Superior temporal gyrus (tissue), 1 donor: ENCODE measurements around the gene KRT12.
A peak's percentile ranks its signal among the peaks of the same experiment; 100 is the strongest.

Source experiments
- DNase-seq: peaks from one replicate; pipeline ENCODE4 v3.0.0-alpha.2; 2016; ENCODE audit errors: extremely low spot score

KRT12 gene

DNA sequence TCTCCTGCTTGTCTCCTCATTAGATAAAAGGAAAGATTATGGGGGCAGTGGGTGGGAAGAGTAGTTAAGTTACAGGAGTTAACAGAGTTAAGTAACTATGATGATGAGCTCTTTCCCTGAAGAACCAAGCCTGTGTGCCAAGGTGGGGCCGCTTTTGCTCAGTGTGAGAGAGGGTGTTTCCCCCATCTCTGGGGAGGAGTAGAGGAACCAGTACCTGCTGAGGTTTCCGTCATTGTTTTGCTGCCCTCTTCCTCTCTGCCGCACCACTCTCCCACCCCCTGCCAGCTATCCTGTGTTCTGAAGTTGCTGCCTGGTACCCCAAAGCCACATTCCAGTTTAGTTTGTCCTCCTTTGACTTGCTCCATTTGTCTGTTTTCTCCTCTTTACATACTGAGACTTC lies 23.8 kb downstream of the KRT12 start:
- DNase-seq = no peak

DNA sequence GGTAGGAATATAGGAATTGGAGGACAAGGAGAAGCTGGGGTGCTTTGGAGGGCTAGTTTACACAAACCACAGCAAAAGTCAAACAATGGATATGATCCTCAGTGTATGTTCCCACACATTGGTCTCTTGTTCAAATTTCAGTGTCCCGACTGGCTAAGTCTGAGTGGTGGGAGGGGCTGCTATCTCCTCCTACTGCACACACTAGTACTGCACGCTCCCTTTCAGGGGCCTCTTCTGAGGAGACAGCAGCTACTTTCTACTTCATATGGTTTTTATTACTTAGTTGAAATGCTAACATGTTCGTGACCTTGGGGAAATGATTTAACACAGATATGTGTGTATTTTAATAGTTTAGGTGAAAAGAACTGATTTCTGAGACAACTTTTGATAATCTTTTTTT lies 25.8 kb downstream of the KRT12 start:
- no peak for DNase-seq

DNA sequence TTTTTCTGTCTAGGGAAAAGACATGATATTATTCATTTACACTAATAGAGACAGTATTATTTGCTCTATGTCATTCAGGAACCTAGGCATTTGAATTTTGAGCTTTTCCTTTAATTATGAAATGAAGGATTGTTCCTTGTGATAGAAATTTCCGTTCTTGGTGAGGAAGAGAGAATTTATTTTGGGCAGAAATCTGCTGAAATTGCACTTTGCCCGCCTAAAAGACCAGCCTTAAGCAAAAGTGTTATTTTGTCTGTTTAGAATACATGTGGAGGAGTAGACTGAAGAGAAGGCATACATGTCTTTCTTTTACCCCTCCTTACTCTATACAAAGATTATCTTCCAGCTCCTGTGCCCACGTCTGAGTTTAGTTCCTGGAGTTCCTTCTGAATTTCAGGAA lies 27.8 kb downstream of the KRT12 start:
- no peak for DNase-seq

DNA sequence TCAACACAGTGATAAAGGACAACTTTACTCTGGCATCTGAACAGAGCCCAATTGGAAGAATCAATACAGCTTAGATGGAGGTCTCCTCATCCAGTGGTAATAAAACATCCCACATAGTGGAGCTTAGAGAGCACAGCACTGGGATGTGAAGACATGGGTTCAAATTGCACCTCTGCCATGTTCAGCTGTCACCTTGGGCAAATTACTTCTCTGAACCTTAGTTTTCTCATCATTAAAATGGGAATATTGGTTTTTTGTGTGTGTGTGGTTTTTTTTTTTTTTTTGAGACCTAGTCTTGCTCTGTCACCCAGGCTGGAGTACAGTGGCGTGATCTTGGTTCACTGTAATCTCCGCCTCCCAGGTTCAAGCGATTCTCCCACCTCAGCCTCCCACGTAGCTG lies 31.0 kb downstream of the KRT12 start:
- DNase-seq = no peak

DNA sequence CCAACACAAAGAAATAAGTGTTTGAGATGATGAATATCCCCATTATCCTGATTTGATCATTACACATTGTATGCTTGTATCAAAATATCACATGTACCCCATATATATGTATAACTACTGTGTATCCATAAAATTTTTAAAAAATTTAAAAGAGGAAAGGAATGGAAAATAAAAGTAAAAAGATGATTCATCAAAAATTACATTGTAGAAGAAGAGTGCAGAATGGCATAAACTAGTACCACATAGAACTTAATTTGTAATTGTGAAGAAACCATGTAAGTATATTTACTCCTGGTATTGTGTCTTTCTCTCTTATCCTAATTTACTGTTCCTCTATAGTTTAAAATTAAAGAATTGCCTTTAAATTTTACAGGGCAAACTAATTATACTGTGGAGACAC lies 33.1 kb downstream of the KRT12 start:
- no peak for DNase-seq

DNA sequence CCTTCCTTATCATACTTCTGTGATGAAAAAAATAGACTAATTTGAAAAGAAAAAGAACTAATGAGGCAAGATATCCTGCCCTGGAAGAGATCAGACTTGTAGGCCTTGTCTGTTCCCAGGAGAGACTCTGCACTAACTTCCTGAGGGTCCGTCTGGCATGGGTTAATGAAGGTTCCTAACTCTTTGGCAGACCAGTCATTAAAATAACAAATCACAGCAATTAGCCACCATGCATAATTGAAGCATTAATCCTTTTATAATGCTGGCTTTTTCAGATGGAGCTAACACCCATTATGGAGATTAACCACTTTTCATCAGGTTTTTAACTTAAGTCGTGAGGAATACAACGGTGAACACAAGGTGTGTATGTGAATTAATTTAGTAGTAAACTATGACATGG lies 34.2 kb downstream of the KRT12 start:
- DNase-seq = no peak

DNA sequence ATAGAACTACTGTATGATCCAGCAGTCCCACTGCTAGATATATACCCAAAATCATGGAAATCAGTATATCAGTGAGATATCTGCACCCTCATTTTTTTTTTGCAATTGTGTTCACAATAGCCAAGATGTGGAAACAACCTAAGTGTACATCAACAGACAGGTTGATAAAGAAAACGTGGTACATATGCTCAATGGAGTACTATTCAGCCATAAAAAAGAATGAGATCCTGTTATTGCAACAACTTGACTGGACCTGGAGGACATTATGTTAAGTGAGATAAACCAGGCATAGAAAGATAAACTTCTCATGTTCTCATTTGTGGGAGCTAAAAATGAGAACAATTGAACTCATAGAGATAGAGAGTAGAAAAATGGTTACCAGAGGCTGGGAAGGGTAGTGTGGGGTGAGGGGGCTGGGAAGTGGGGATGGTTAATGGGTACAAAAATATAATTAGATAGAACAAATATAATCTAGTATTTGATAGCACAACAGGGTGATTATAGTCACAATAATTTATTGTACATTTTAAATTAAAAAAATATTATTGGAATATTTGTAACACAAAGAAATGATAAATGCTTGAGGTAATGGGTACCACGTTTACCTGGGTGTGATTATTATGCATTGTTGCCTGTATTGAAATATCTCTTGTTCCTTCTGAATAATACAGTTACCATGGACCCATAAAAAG lies 36.8 kb downstream of the KRT12 start:
- no peak for DNase-seq

DNA sequence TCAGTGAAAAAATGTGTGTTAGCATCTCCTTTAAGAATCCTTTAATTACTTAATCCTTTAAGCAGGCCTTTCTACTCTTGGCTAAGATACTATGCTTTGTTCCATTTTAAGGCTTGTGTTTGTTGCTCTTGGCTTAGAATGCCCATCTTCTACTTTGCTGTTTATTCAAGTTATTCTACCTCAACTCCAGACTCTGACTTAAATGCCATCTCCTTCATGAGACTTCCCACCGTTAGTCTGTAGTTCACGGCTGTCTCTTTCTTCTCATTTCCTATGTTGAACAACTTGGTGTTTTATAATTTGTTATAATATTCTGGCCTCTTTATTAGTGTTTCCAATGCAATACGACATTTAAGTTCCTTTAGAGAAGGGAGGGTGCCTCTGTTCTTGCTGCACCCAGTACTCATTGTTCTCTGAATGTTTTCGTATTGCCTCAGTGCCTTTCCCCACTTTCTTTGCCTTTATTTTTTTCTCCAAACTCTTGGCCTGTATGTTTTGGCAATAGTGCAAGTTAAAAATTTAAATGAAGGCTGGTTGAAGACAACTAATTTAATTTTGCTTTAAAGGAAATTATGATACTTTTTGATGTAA lies 38.5 kb downstream of the KRT12 start:
- DNase-seq = no peak

DNA sequence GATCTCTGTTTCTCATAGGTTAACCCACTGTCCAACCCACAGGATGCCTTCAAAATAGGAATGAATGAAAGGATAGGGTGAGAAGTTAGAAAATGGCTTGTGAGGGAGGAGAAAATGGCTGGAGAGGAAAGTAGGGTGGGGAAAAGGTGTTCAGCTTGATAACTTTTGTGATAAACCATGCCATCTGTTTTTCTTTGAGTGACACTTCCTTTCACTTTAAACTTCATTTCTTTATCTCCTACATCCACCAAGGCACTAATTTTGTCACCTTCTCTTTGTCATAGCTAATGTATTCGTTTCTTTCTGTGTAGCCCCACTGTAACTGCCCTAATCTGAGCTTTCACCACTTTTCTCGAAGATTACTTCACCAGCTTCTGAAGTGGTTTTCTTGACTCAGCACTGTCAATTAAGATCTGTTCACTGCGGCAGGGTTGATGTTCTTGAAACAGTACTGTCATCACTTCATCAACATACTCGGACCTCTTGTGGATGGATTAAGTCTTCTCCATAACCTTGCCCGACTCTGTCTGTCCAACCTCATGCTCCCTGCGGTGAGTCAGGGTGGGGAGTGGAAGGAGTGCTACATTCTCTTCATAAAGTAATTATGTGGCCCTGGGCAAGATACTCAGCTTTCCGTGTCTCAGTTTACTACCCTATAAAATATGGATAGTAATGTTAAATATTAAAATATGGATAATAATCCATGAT lies 39.1 kb downstream of the KRT12 start:
- DNase-seq = no peak

DNA sequence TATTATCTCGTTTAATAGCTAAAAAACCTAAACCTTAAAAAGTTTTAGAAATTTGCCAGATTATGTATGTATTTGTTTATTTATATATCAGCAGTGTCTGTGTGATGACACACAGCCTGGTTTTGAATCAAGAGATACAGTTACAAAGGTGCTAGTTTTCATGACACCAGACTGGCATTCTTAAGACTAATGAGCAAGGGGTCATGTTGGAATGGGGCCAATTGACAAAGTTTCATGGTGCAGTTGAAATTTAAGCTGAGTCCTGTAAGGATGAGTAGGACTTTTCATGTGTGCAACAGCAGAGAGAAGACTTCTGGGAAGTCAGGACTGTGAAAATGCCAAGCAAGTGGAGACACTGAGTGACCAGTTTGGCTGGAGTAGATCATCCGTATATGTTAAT lies 41.4 kb downstream of the KRT12 start:
- DNase-seq = no peak

DNA sequence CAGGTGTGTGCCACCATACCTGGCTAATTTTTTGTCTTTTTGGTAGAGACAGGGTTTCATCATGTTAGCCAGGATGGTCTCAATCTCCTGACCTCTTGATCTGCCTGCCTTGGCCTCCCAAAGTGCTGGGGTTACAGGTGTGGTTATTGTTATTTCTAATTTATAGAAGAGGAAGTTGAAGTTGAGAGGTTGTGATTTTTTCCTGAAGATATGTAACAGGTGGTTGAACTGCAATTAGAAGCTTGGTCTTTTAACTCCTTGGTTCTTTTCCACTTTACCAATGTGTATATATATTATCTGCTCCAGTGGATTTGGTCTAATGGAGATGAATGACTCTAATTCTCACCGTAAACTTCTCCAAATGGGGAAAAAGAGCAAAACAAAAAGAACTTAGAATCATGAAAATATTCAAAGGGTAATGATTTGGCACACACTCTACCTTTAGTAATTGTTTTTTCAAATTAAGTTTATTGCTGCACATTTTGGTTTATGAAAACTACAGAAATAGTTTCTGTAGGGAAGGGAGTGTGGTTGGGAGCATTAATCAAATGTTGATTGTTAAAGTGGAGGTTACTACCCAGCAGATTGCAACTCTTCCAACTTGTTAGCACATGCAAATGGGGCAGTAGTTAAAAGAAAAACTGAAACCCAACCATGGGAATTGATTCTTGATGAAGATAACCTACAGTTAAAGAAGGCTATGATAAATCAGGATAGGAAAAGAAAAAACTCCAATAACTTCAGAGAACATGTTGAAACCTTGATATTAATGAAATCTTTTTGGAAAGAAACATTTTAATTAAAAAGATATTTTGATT lies 42.8 kb downstream of the KRT12 start:
- DNase-seq = no peak

DNA sequence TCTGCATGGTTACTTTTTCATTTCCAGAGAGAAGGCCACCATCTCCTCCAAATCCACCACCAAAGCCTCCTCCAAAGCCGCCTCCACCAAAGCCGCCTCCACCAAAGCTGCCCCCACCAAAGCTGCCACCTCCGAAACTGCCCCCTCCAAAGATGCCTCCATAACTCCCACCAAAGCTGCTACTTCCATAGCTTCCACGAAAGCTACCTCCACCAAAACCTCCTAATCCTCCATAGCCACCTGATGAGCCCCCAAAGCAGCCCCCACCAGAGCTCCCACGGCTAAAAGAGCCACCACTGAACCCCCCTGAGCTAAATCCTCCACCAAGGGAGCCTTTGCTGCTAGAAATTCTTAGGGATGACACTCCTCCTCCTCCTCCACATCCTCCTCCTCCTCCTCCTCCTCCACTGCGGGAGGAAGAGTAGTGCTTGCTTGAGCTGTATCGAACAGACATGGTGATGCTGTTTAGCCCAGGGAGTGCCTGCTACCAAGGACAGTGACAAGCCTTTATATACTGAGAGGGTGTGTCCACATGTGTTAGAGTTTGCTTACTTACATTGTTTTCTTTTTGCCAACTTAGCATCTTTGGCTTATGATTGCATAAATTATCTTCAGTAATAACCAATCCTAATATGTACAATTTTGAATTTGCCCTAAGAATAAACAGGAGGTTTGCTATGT lies 44.8 kb downstream of the KRT12 start, which contains the start of gene KRT10:
Gene KRT10, minus strand, starts transcription at position 483 of the 681 bp plus-strand sequence. Its CDS starts 29 bp downstream, at position 454.
- no peak for DNase-seq

DNA sequence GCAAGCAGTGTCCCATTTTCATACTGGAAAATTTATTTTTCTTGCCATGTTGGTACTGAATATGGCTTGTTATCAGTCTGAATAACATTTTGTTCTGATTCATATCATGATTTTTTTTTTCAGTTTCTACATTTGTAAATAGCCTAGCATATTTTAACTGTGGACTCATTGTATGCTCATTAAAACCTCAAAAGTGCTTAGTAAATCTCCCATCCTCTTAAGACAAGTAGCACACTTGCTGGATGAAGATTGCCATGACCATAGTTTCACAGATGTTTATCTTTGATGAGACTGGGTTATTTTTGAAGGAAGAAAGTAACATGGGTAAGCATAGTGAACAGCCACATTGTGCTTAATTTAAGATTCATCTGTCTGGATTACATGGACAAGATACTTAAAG lies 45.5 kb downstream of the KRT12 start:
- DNase-seq = no peak

DNA sequence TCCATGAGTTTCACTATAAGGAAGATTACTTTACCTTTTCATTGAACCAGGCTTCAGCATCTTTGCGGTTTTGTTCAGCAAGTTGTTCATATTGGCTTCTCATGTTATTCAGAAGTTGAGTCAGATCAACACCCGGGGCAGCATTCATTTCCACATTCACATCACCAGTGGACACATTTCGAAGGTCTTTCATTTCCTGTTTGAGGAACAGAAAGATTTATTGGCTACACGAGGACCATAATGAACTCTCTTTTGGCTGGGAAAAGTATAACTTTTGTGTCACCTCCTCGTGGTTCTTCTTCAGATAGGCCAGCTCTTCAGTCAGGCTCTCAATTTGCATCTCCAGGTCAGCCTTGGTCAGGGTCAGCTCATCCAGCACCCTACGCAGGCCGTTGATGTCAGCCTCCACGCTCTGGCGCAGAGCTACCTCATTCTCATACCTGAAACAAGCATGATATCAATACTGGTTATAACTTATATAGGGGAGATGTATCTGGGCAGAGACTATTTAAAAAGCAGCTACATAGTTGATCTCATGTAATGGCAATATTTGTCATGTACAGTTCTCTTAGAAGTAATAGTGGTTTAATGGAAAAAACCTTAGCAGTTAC lies 46.7 kb downstream of the KRT12 start:
- no peak for DNase-seq

DNA sequence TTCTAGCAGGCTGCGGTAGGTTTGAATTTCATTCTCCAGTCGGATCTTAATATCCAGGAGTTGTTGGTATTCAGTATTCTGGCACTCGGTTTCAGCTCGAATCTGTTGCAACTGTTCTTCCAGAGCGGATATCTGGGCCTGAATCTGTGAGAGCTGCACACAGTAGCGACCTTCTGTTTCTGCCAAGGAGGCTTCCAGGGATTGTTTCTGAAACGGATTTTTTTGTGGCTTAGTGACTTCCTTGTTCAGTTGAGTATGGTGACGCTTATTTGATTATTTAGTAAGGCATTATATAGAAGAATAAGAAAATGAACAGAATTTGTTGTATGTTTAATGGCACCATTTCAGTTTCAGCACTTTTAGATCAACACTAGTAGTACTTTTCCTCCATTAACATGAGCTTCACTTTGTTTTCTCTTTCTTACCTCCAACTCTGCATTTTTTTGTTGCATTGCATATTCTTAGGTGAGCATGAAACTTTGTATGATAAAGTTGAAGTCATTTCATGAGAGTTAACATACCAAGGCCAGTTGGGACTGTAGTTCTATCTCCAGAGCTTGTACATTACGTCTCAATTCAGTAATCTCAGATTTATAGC lies 47.4 kb downstream of the KRT12 start:
- DNase-seq = no peak

DNA sequence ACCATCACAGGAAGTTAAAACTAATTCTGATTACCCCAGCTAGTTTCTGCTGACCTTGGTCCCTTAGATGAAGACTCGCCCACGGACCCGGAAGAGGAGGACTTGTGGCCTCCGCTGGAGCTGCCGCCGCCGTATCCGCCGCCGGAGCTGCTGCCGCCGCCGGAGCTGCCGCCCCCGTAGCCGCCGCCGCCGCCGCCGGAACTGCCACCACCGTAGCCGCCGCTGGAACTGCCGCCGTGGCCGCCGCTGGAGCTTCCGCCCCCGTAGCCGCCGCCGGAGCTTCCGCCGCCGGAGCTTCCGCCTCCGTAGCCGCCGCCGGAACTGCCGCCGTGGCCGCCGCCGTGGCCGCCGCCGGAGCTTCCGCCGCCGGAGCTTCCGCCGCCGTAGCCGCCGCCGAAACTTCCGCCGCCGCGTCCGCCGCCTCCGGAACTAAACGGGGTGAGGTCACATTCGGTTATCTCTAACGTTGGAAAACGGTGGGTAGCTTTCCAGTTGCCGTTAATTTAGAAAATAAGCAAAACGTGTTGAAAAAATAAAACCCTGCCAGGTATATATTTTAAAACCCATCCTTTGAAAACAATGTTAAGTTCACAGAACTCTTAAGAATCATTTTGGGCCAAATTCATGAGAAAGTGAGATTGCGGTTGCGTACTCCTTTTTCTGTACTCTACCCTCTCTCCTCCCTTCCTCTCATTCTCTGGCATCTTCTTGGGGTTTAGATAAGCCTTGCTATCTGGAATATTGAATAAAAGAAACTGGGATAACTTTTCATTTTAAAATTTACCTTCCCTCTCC lies 48.1 kb downstream of the KRT12 start:
- DNase-seq = peak; percentile 78

DNA sequence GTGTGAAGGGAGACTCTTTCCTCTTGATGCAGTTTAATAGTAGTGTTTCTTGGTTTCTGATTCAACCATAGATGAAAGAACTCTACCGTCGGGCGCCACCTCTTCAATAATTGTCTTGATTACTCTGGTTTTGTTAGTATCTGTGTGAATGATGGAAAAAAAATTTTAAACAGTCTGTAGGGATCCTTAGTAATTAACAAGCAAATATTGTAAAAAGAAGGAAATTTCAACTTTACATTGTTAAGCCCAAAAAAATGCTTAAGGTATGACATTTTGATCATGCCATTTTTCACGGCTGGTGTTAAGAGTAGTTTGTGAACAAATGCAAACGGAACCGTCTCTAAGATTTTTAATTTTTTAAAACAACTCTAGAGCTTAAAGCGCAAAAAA lies 48.7 kb downstream of the KRT12 start:
- peak; percentile 71 for DNase-seq

DNA sequence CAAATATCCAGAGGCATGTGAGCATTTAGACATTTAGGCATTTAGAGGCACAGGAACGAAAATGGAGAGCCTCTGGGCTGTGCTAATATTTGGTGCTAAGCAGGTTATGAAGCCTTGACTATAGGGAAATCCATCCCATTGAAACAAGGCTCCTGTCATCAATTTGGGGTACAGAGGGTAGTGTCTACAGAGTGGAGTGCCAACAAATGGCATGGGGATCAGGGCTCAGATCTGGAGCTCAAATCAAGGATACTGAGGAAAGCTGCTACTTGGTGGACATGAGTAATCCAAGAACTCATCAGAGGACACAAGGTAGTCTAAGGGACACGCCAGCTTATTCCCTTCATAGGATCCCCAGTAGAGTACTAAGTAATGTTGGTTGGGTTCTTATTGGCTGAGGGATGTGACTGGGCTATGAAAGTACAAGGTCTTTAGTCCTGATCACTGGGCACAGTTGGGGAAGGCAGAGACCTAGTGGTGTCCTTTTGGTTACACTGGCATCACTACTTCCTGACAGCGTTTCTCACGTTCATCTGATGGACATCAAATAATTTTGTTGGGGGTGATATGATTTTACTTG lies 49.8 kb downstream of the KRT12 start:
- DNase-seq = no peak

DNA sequence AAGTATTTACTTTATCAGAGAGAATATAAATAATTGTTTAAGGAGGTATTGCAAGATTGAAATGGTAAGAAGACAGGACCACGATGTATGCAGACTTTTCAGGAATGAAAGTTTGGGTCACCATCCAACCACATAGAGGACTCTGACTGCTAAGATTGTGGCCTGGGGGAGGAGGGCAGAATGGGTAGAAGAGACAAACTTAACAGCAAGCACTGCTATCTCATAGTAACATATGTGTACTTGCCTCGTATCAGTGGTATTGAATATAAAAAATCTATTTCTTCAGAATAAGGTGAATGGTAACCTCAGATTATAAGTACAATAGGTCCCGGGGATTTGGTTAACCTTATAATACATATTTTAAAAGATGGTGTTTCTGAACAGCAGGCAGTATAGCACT lies 50.5 kb downstream of the KRT12 start:
- no peak for DNase-seq

DNA sequence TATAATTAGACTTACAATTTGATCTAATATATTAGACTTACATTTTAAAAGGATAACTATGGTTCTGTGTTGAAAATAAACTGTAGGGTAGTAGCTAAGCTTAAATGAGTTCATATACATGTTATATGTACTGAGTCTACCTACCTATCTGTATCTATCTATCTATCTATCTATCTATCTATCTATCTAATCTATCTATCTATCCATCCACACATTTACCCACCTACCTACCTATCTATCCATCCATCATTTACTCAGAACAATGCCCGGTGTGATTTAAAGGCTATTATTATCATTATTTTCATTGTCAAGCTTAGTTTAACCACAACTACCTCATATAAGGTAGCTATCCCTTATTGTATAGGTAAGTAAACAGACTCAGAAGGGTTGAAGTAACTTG lies 51.6 kb downstream of the KRT12 start:
- no peak for DNase-seq
